Neuronal stem cell (in vitro differentiated cells): ENCODE results near the gene GARIN5A.
A peak's percentile ranks its signal among the peaks of the same experiment; 100 is the strongest.

Experiments
- DNase-seq: peaks from one replicate; pipeline ENCODE4 v3.0.0-alpha.2; 2013; ENCODE audit warnings: low spot score
- H2AFZ ChIP-seq: one replicate; pipeline ENCODE4 v1.6.1; 2013; ENCODE audit warnings: mild to moderate bottlenecking, low read length, inconsistent platforms
- H2AK5ac ChIP-seq: 2 replicates; pipeline ENCODE4 v1.6.1; 2013; ENCODE audit warnings: low read depth, mild to moderate bottlenecking, inconsistent platforms, low read length, moderate library complexity, mixed read lengths
- H2BK120ac ChIP-seq: 2 replicates; pipeline ENCODE4 v1.6.1; 2013; ENCODE audit warnings: low read depth, mild to moderate bottlenecking, inconsistent platforms, low read length, moderate library complexity, mixed read lengths
- H2BK12ac ChIP-seq: one replicate; pipeline ENCODE4 v1.6.1; 2013; ENCODE audit warnings: low read length, inconsistent platforms
- H2BK15ac ChIP-seq: 2 replicates; pipeline ENCODE4 v1.6.1; 2013; ENCODE audit warnings: mild to moderate bottlenecking, low read length, inconsistent platforms, mixed read lengths
- H2BK5ac ChIP-seq: one replicate; pipeline ENCODE4 v1.6.1; 2013; ENCODE audit warnings: inconsistent platforms, mild to moderate bottlenecking, low read length, moderate library complexity
- H3K14ac ChIP-seq: one replicate; pipeline ENCODE4 v1.6.1; 2013; ENCODE audit warnings: low read length, inconsistent platforms
- H3K18ac ChIP-seq: 2 replicates; pipeline ENCODE4 v1.6.1; 2013; ENCODE audit warnings: low read length, inconsistent platforms
- H3K23ac ChIP-seq: 2 replicates; pipeline ENCODE4 v1.6.1; 2013; ENCODE audit warnings: low read depth, mild to moderate bottlenecking, mixed read lengths, low read length, inconsistent platforms; ENCODE audit not compliant: poor library complexity
- H3K27ac ChIP-seq: replicated peaks from 3 replicates; pipeline ENCODE4 v1.5.1; 2013; ENCODE audit warnings: low read length, inconsistent platforms
- H3K27me3 ChIP-seq, 3 experiments: 2 replicates each; pipeline ENCODE4 v1.6.1; 2013; ENCODE audit warnings: low read length in 3 of 3, mild to moderate bottlenecking in 2 of 3, inconsistent platforms in 1 of 3, low read depth in 1 of 3, mixed read lengths in 1 of 3, moderate library complexity in 1 of 3; ENCODE audit not compliant: control insufficient read depth in 3 of 3, insufficient read depth in 3 of 3
- H3K36me3 ChIP-seq, 2 donors: replicated peaks in 1 of 2; 2 replicates each; pipeline ENCODE4 v1.6.1; 2013; ENCODE audit warnings: low read length in 2 of 2; ENCODE audit not compliant: control insufficient read depth in 2 of 2, insufficient read depth in 2 of 2
- H3K4ac ChIP-seq: 2 replicates; pipeline ENCODE4 v1.6.1; 2013; ENCODE audit warnings: inconsistent platforms, mild to moderate bottlenecking, low read length, moderate library complexity
- H3K4me1 ChIP-seq, 2 donors: 1 replicate in 1 of 2; 2 replicates in 1 of 2; pipeline ENCODE4 v1.6.1; 2013; ENCODE audit warnings: low read length in 2 of 2, low read depth in 1 of 2; ENCODE audit not compliant: control insufficient read depth in 2 of 2, insufficient read depth in 1 of 2
- H3K4me2 ChIP-seq: one replicate; pipeline ENCODE4 v1.6.1; 2013; ENCODE audit warnings: mild to moderate bottlenecking, low read length, inconsistent platforms; ENCODE audit not compliant: insufficient read depth, poor library complexity, severe bottlenecking
- H3K4me3 ChIP-seq, 2 donors: 2 replicates each; pipeline ENCODE4 v1.5.1; 2013; ENCODE audit warnings: low read length in 2 of 2, mild to moderate bottlenecking in 2 of 2, inconsistent platforms in 1 of 2, moderate library complexity in 1 of 2
- H3K79me1 ChIP-seq: one replicate; pipeline ENCODE4 v1.6.1; 2013; ENCODE audit warnings: low read depth, mild to moderate bottlenecking, inconsistent platforms, low read length, moderate library complexity
- H3K9ac ChIP-seq: one replicate; pipeline ENCODE4 v1.6.1; 2013; ENCODE audit warnings: mild to moderate bottlenecking, low read depth, low read length, inconsistent platforms; ENCODE audit not compliant: poor library complexity
- H3K9me3 ChIP-seq, 2 donors: replicated peaks in 1 of 2; 2 replicates each; pipeline versions ENCODE3 to v1.6.1; 2013; ENCODE audit warnings: low read length in 2 of 2, mild to moderate bottlenecking in 2 of 2, inconsistent platforms in 1 of 2, low read depth in 1 of 2, mixed read lengths in 1 of 2, moderate library complexity in 1 of 2; ENCODE audit not compliant: control insufficient read depth in 2 of 2, insufficient read depth in 1 of 2
- H4K8ac ChIP-seq: one replicate; pipeline ENCODE4 v1.6.1; 2013; ENCODE audit warnings: low read depth, mild to moderate bottlenecking, inconsistent platforms, low read length, moderate library complexity
- H4K91ac ChIP-seq: one replicate; pipeline ENCODE4 v1.6.1; 2013; ENCODE audit warnings: low read length, low read depth, mild to moderate bottlenecking, inconsistent platforms; ENCODE audit not compliant: poor library complexity
- WGBS, 2 donors: extraction: QIAGEN DNeasy Blood & Tissue Kit; methylation state at CpG; one replicate each; pipeline ENCODE4 v1.1.7; 2013; ENCODE audit warnings: missing lambda C conversion rate in 2 of 2, mixed read lengths in 1 of 2; ENCODE audit not compliant: insufficient read length in 2 of 2, insufficient replicate concordance in 1 of 2; ENCODE audit errors: extremely low coverage in 2 of 2; 5-methylcytosine and 5-hydroxymethylcytosine counted together

The GARIN5A gene

GRCh38 chr19:50518091-50519005 is 41.7 kb upstream of the GARIN5A start:
- H3K27ac ChIP-seq = no peak overlapping the region
- no peak overlapping the region for H2AFZ ChIP-seq
- H2BK15ac ChIP-seq = no peak overlapping the region
- peaks cover 20% of the 10 kb centered on the region for H3K79me1 ChIP-seq
- no peaks in the 10 kb centered on the region for H3K27me3 ChIP-seq
- H3K9ac ChIP-seq = no peak overlapping the region
- peak overlapping the region in 1 of 2 donors; percentile 53 for H3K4me3 ChIP-seq
- WGBS, 2 donors = no CpG with 5 or more reads among the region's 87 CpGs
- H2BK120ac ChIP-seq = no peak overlapping the region
- peak overlapping the region; percentile 89 for H4K8ac ChIP-seq
- peaks cover 0 to 9% of the 10 kb centered on the region in 2 donors for H3K9me3 ChIP-seq
- peak overlapping the region; percentile 22 for H4K91ac ChIP-seq
- no peak overlapping the region for H3K4me2 ChIP-seq
- H3K36me3 ChIP-seq = peaks cover 29 to 42% of the 10 kb centered on the region in 2 donors
- H3K23ac ChIP-seq = peak overlapping the region; percentile 44
- peak overlapping the region; percentile 75 for H2BK5ac ChIP-seq
- peak overlapping the region; percentile 8 for H3K14ac ChIP-seq
- H3K4me1 ChIP-seq = peaks cover 13 to 15% of the 10 kb centered on the region in 2 donors
- H3K4ac ChIP-seq = no peak overlapping the region
- no peak for DNase-seq
- H3K18ac ChIP-seq = peak overlapping the region; percentile 52
- H2AK5ac ChIP-seq = no peak overlapping the region
- no peak overlapping the region for H2BK12ac ChIP-seq

- no peak overlapping the region for H3K4ac ChIP-seq
- H3K79me1 ChIP-seq = peaks cover 17% of the 10 kb centered on the region
- H2BK12ac ChIP-seq = peak overlapping the region; percentile 22
- H3K18ac ChIP-seq = no peak overlapping the region
- no peak overlapping the region for H2BK120ac ChIP-seq
- no peak overlapping the region for H3K23ac ChIP-seq
- no peak overlapping the region for H2BK15ac ChIP-seq
- no peak overlapping the region for H3K4me2 ChIP-seq
- peak overlapping the region; percentile 56 for H3K14ac ChIP-seq
- H3K4me1 ChIP-seq = peaks cover 17 to 19% of the 10 kb centered on the region in 2 donors
- H2AFZ ChIP-seq = no peak overlapping the region
- H3K36me3 ChIP-seq = peaks cover 27 to 40% of the 10 kb centered on the region in 2 donors
- no peaks in the 10 kb centered on the region for H3K27me3 ChIP-seq
- H3K4me3 ChIP-seq = no peak overlapping the region
- no CpG with 5 or more reads among the region's 37 CpGs for WGBS, 2 donors
- H3K9me3 ChIP-seq = peaks cover 0 to 9% of the 10 kb centered on the region in 2 donors
- no peak overlapping the region for H2AK5ac ChIP-seq
- peak overlapping the region; percentile 75 for H2BK5ac ChIP-seq
- H3K27ac ChIP-seq = no peak overlapping the region
- no peak overlapping the region for H4K91ac ChIP-seq
- H3K9ac ChIP-seq = peak overlapping the region; percentile 50
- no peak for DNase-seq
- H4K8ac ChIP-seq = peak overlapping the region; percentile 92
Measured at GRCh38 chr19:50517704-50518075, 41.0 kb upstream of the GARIN5A start.

GRCh38 chr19:50516964-50517703 is 40.5 kb upstream of the GARIN5A start:
- H2BK12ac ChIP-seq = no peak overlapping the region
- H3K27me3 ChIP-seq = no peaks in the 10 kb centered on the region
- H3K23ac ChIP-seq = no peak overlapping the region
- H2AK5ac ChIP-seq = no peak overlapping the region
- no peak overlapping the region for H2BK120ac ChIP-seq
- H3K4me2 ChIP-seq = no peak overlapping the region
- H4K91ac ChIP-seq = no peak overlapping the region
- peaks cover 17% of the 10 kb centered on the region for H3K79me1 ChIP-seq
- no peak overlapping the region for H2AFZ ChIP-seq
- no peak overlapping the region for H3K18ac ChIP-seq
- no peak overlapping the region for H2BK5ac ChIP-seq
- H4K8ac ChIP-seq = no peak overlapping the region
- no peak overlapping the region for H3K14ac ChIP-seq
- peaks cover 17 to 22% of the 10 kb centered on the region in 2 donors for H3K4me1 ChIP-seq
- H3K4ac ChIP-seq = no peak overlapping the region
- H3K36me3 ChIP-seq = peaks cover 27 to 40% of the 10 kb centered on the region in 2 donors
- no peak for DNase-seq
- no peak overlapping the region for H3K4me3 ChIP-seq
- H3K9ac ChIP-seq = peak overlapping the region; percentile 50
- peaks cover 0 to 9% of the 10 kb centered on the region in 2 donors for H3K9me3 ChIP-seq
- H2BK15ac ChIP-seq = no peak overlapping the region
- WGBS, 2 donors = no CpG with 5 or more reads among the region's 53 CpGs
- H3K27ac ChIP-seq = no peak overlapping the region

GRCh38 chr19:50516456-50516855 is 39.8 kb upstream of the GARIN5A start:
- DNase-seq = no peak
- Histone ChIP-seq H2BK120ac (no peak overlapping the region), H3K4me3 (no peak overlapping the region), H2BK5ac (no peak overlapping the region), H2AFZ (no peak overlapping the region), H3K4me2 (no peak overlapping the region), H3K18ac (no peak overlapping the region), H3K9ac (no peak overlapping the region), H3K4ac (no peak overlapping the region), H2AK5ac (no peak overlapping the region), H4K91ac (no peak overlapping the region), H4K8ac (no peak overlapping the region), H3K4me1 (peaks cover 18 to 29% of the 10 kb centered on the region in 2 donors), H3K27ac (no peak overlapping the region), H3K36me3 (peaks cover 27 to 40% of the 10 kb centered on the region in 2 donors), H3K23ac (no peak overlapping the region), H2BK15ac (no peak overlapping the region), H3K14ac (no peak overlapping the region), H2BK12ac (no peak overlapping the region), H3K9me3 (peaks cover 0 to 9% of the 10 kb centered on the region in 2 donors), H3K27me3 (no peaks in the 10 kb centered on the region), H3K79me1 (peaks cover 15% of the 10 kb centered on the region)
- no CpG with 5 or more reads among the region's 12 CpGs for WGBS, 2 donors
